Bladder microvascular endothelial cell (primary cell): ENCODE results near the gene LAMC3. TPM values are rescaled to one million over a fixed set of nuclear protein-coding genes. Genes with fewer than 3 reads are reported as not detected.

ENCODE experiments used
- total RNA-seq: library from RNA; depleted of rRNA; stranded (reverse); fragments of >200 nt; gene quantifications from 2 replicates; pipeline ENCODE4 v1.2.3, GENCODE V29; 2014

Gene LAMC3
- under 0.01 and 0.50 TPM in 2 replicates for total RNA-seq

GRCh38 chr9:131008909-131009618 is at the start of gene LAMC3:
Gene LAMC3 (plus strand): TSS chr9:131009174. CDS start chr9:131009215, 41 bp downstream.

GRCh38 chr9:131096269-131097125 is 87.5 kb downstream of the LAMC3 start, which contains the start of gene AIF1L:
Gene AIF1L (plus strand): TSS chr9:131096531. CDS start chr9:131096630, 99 bp downstream.

GRCh38 chr9:131125288-131126058 is 116.5 kb downstream of the LAMC3 start, which contains the start of gene NUP214:
Gene NUP214 (plus strand): TSS chr9:131125586. CDS start chr9:131125705, 119 bp downstream.

Other genes with a start within 250 kb of the LAMC3 start
- gene ABL1, start 173.9 kb upstream of the LAMC3 start, total RNA-seq = 22.5 and 65.1 TPM in 2 replicates
- not detected in 2 replicates for gene QRFP, start 112.4 kb upstream of the LAMC3 start, total RNA-seq
- gene FIBCD1, start 69.9 kb upstream of the LAMC3 start, total RNA-seq = not detected in 2 replicates
- 17.4 and 44.0 TPM in 2 replicates for gene AIF1L, start 87.4 kb downstream of the LAMC3 start, total RNA-seq
- gene NUP214, start 116.4 kb downstream of the LAMC3 start, total RNA-seq = 10.4 and 23.5 TPM in 2 replicates